Nephron (organoid): ENCODE data around the gene MICAL2.

Experiments used
- H3K27ac Mint-ChIP-seq, 3 experiments: 2 replicates each; pipeline ENCODE4 v1.8.0; 2020; ENCODE audit warnings: mixed read lengths in 3 of 3, mild to moderate bottlenecking in 2 of 3, moderate library complexity in 1 of 3
- H3K27me3 Mint-ChIP-seq: 2 replicates; pipeline ENCODE4 v1.8.0; 2021; ENCODE audit warnings: low read depth, mild to moderate bottlenecking, moderate library complexity, mixed read lengths
- H3K36me3 Mint-ChIP-seq: 2 replicates; pipeline ENCODE4 v1.8.0; 2020; ENCODE audit warnings: low read depth, mixed read lengths
- H3K4me1 Mint-ChIP-seq: 2 replicates; pipeline ENCODE4 v1.8.0; 2020; ENCODE audit warnings: mixed read lengths
- H3K4me3 Mint-ChIP-seq, 3 experiments: 2 replicates each; pipeline ENCODE4 v1.8.0; 2020; ENCODE audit warnings: mild to moderate bottlenecking in 3 of 3, mixed read lengths in 3 of 3, moderate library complexity in 2 of 3
- H3K9me3 Mint-ChIP-seq: 2 replicates; pipeline ENCODE4 v1.8.0; 2020; ENCODE audit warnings: mixed read lengths
- TF ChIP-seq, protein P1 (sequence below), 3 experiments: fragments of 200-600 bp; sonication (generic); IDR thresholded peaks; one replicate each; pipeline ENCODE4 v1.5.0; 2021; ENCODE audit warnings: antibody characterized with exemption in 3 of 3; ENCODE audit not compliant: unreplicated experiment in 3 of 3

MICAL2 gene

DNA sequence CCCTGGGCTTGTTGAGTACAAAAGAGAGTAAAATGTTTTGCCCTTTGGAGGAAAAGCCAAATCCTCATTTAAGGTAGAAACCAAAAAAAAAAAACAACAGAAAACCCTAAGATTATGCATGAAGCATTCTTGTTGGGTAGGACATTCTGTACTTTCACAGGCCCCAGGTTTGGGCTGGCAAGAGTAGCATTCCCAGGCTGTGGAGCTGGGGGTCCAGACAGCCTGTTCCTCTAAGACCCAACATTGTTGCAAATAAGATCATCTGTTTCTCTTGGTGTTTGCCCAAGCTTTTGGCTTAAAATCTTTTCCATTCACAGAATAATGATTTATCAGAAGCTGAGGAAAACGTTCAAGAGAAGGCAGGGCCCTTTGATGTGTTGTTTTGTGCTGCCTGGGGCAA, 123.8 kb downstream of the MICAL2 start:
- TF ChIP-seq, protein P1, sequence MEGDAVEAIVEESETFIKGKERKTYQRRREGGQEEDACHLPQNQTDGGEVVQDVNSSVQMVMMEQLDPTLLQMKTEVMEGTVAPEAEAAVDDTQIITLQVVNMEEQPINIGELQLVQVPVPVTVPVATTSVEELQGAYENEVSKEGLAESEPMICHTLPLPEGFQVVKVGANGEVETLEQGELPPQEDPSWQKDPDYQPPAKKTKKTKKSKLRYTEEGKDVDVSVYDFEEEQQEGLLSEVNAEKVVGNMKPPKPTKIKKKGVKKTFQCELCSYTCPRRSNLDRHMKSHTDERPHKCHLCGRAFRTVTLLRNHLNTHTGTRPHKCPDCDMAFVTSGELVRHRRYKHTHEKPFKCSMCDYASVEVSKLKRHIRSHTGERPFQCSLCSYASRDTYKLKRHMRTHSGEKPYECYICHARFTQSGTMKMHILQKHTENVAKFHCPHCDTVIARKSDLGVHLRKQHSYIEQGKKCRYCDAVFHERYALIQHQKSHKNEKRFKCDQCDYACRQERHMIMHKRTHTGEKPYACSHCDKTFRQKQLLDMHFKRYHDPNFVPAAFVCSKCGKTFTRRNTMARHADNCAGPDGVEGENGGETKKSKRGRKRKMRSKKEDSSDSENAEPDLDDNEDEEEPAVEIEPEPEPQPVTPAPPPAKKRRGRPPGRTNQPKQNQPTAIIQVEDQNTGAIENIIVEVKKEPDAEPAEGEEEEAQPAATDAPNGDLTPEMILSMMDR (IDR thresholded peaks at IDR 0.05; ENCODE audit: unreplicated experiment in 3 of 3) = no peak
- H3K36me3 Mint-ChIP-seq = no peaks in the 10 kb centered on the region
- H3K4me3 Mint-ChIP-seq = no peak overlapping the region
- no peaks in the 10 kb centered on the region for H3K9me3 Mint-ChIP-seq
- H3K4me1 Mint-ChIP-seq = peaks cover 40% of the 10 kb centered on the region
- H3K27me3 Mint-ChIP-seq = peaks cover 23% of the 10 kb centered on the region
- H3K27ac Mint-ChIP-seq = no peak overlapping the region

DNA sequence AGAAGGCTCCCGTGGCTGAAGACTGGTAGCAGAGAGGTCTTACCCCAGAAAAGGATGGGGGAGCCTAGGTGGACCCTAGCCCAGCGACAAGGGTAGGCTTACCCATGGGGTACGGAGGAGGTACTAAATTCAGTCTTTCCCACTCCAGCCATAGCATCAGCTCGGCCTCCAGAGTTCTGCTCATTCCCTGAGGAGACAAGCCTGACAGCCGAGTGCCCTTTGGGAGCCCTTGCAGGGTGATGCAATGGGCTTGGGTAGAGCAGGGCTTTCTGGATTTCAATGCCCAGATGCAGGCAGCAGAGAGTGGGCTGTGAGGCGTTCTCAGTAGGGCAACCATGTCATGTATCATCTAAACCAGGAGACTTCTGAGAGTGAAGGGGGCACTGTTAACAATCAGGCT, 124.7 kb downstream of the MICAL2 start:
- H3K9me3 Mint-ChIP-seq = no peaks in the 10 kb centered on the region
- H3K36me3 Mint-ChIP-seq = no peaks in the 10 kb centered on the region
- no peak overlapping the region for H3K27ac Mint-ChIP-seq
- H3K27me3 Mint-ChIP-seq = peaks cover 23% of the 10 kb centered on the region
- TF ChIP-seq, protein P1 (IDR thresholded peaks at IDR 0.05; ENCODE audit: unreplicated experiment in 3 of 3) = no peak
- H3K4me1 Mint-ChIP-seq = peaks cover 40% of the 10 kb centered on the region
- H3K4me3 Mint-ChIP-seq = no peak overlapping the region

DNA sequence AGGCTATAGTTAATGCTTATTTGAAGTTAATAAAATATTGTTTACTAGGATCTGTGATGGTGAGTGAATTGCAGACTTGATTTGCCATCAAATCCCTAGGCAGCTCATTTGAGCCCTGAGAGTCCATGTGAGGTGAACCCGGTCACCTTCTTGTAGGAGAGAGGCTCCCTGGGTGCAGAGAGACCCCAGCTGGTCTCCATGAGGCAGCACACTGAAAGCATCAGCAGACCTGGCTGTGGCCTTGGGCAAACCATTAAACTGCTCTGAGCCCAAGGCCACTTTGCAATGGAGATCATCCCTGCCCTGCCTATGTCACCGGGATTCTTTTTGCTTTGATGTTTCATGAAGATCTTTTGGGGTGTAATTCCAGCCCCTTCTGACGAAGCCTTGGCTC, 125.2 kb downstream of the MICAL2 start:
- Mint-ChIP-seq H3K27me3 (peaks cover 23% of the 10 kb centered on the region), H3K27ac (no peak overlapping the region), H3K36me3 (no peaks in the 10 kb centered on the region), H3K4me1 (peaks cover 40% of the 10 kb centered on the region), H3K9me3 (no peaks in the 10 kb centered on the region), H3K4me3 (no peak overlapping the region)
- TF ChIP-seq, protein P1 (IDR thresholded peaks at IDR 0.05; ENCODE audit: unreplicated experiment in 3 of 3) = no peak

DNA sequence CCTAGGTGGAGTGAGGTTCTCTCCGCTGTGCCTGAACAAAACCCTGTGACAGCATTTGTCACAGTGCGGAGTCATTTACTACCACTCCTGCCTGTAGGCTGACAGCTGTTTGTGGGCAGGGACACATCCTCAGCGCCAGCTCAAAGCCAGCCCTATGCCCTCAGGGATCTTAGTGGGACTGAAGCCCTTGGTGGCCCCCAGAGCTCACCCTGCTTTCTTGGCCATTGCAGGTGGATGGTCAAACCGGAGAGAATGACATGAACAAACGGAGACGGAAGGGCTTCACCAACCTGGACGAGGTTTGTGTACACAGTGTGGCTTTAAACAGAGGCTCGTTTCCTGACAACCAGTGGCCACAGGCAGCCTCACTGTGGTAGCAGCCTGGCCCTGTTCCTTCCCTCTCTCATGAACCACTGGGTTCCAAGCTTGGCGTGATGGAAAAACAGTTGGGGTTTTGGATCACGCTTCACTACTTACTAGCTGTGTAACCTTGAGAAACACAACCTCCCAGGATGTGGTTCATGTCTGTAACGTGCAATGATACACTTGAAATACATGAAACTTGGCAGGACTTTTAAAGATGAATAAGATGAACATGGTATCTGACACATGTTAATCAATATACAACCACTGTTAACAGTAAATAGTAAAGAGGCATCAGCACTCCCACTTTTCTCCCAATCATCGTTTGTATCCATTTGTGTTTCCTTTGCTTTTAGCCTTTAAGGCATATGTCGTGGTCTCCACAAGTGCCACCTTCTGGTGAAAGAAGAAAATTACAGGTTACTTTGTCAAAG, 125.8 kb downstream of the MICAL2 start:
- Mint-ChIP-seq H3K4me3 (no peak overlapping the region), H3K4me1 (peaks cover 40% of the 10 kb centered on the region), H3K27ac (peak overlapping the region; percentile 26 to 55 (median 33)), H3K27me3 (peaks cover 18% of the 10 kb centered on the region), H3K36me3 (no peaks in the 10 kb centered on the region), H3K9me3 (no peaks in the 10 kb centered on the region)
- TF ChIP-seq, protein P1 (IDR thresholded peaks at IDR 0.05; ENCODE audit: unreplicated experiment in 3 of 3) = peak; percentile 69 to 78 (median 73)

DNA sequence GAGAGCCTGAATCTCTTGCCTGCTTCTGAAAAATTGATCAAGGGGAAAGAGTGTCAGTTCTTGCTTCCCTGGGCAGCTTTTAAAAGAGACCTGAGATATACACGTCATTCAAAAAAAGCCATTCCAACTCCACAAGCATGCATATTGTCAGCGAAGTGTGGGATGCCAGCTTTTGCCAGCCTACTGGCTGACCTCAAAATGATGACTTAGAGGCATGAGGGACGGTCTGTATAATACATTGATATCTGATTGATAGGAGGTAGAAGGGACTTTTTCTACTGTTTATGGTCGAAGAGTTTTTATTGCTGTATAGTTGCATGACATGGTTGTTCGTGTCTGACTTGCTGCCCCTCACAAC, 126.3 kb downstream of the MICAL2 start:
- Mint-ChIP-seq H3K4me3 (no peak overlapping the region), H3K27ac (peak overlapping the region; percentile 26 to 55 (median 33)), H3K4me1 (peaks cover 40% of the 10 kb centered on the region), H3K27me3 (peaks cover 13% of the 10 kb centered on the region), H3K36me3 (no peaks in the 10 kb centered on the region), H3K9me3 (no peaks in the 10 kb centered on the region)
- TF ChIP-seq, protein P1 (IDR thresholded peaks at IDR 0.05; ENCODE audit: unreplicated experiment in 3 of 3) = peak in 1 of 3 experiments; percentile 9

DNA sequence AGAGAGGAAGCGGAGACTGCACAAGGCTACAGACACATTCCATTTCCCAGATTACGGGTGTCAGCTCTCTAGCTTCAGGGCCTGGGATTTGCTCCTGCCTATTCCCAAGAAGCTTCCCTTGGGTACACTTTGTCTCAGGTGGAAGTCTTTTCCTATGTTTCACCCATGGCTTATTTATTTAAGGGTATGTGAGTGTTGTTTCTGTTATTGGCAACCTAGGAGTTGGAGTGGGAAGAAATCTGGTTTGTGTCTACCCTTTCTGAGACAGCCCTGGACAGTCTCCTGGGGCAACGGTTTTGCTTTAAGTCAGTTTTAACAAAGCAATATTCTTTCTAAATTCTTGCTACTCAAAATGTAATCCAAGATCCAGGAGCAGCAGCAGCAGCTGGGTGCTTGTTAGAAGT, 127.0 kb downstream of the MICAL2 start:
- Mint-ChIP-seq H3K9me3 (no peaks in the 10 kb centered on the region), H3K4me1 (peaks cover 41% of the 10 kb centered on the region), H3K27me3 (peaks cover 12% of the 10 kb centered on the region), H3K36me3 (no peaks in the 10 kb centered on the region), H3K27ac (peak overlapping the region in 1 of 3 experiments; percentile 31), H3K4me3 (no peak overlapping the region)
- TF ChIP-seq, protein P1 (IDR thresholded peaks at IDR 0.05; ENCODE audit: unreplicated experiment in 3 of 3) = no peak
